Central memory CD8-positive, alpha-beta T cell (primary cell): ENCODE data around the gene LGI4.
"Not testable (repeated sequence)": the region's sequence is repeated elsewhere in the genome, so short reads cannot be mapped to it uniquely, and the experiment has no call there.

Source experiments
- ATAC-seq: fragments of 150-1000 bp; cut with Tn5 transposase; replicated peaks from 2 replicates; pipeline ENCODE4 v1.10.0; 2022; ENCODE audit warnings: mild to moderate bottlenecking, moderate FRiP score, moderate number of reproducible peaks; ENCODE audit not compliant: poor library complexity, severe bottlenecking; ENCODE audit errors: extremely low read depth
- DNase-seq, 2 donors: peaks; one replicate each; pipeline ENCODE4 v3.0.0; 2021; ENCODE audit warnings: low spot score in 2 of 2
- H3K27ac Mint-ChIP-seq: one replicate; pipeline ENCODE4 v1.8.0; 2022; ENCODE audit warnings: low read depth, mild to moderate bottlenecking, moderate library complexity, mixed read lengths
- H3K27me3 Mint-ChIP-seq: one replicate; pipeline ENCODE4 v1.8.0; 2022; ENCODE audit warnings: mixed read lengths
- H3K36me3 Mint-ChIP-seq: one replicate; pipeline ENCODE4 v1.8.0; 2022; ENCODE audit warnings: mild to moderate bottlenecking, moderate library complexity, mixed read lengths; ENCODE audit not compliant: insufficient read depth
- H3K4me1 Mint-ChIP-seq: one replicate; pipeline ENCODE4 v1.8.0; 2022; ENCODE audit warnings: mixed read lengths
- H3K4me3 Mint-ChIP-seq: one replicate; pipeline ENCODE4 v1.8.0; 2022; ENCODE audit warnings: mild to moderate bottlenecking, moderate library complexity, mixed read lengths
- H3K9me3 Mint-ChIP-seq: one replicate; pipeline ENCODE4 v1.8.0; 2022; ENCODE audit warnings: mixed read lengths

Gene LGI4

GRCh38 chr19:35130761-35131720 is 3.8 kb downstream of the LGI4 start:
- no peaks in the 10 kb centered on the region for H3K27me3 Mint-ChIP-seq
- H3K27ac Mint-ChIP-seq, result no peak overlapping the region
- no peak overlapping the region for H3K4me3 Mint-ChIP-seq
- H3K4me1 Mint-ChIP-seq, result peaks cover 6% of the 10 kb centered on the region
- ATAC-seq, result no peak
- H3K9me3 Mint-ChIP-seq, result peaks cover 11% of the 10 kb centered on the region
- DNase-seq, result no peak
- peaks cover 3% of the 10 kb centered on the region for H3K36me3 Mint-ChIP-seq

- DNase-seq, H3K27me3 Mint-ChIP-seq, H3K36me3 Mint-ChIP-seq, ATAC-seq, H3K4me1 Mint-ChIP-seq, H3K27ac Mint-ChIP-seq, H3K4me3 Mint-ChIP-seq: not testable (repeated sequence)
- peaks cover 11% of the 10 kb centered on the region for H3K9me3 Mint-ChIP-seq
Measured at GRCh38 chr19:35129724-35130274, 5.1 kb downstream of the LGI4 start.

GRCh38 chr19:35128398-35129057 is 6.3 kb downstream of the LGI4 start:
- Mint-ChIP-seq H3K9me3 (peaks cover 11% of the 10 kb centered on the region), H3K4me3 (no peak overlapping the region), H3K4me1 (peaks cover 13% of the 10 kb centered on the region), H3K27ac (no peak overlapping the region), H3K36me3 (peaks cover 4% of the 10 kb centered on the region), H3K27me3 (no peaks in the 10 kb centered on the region)
- DNase-seq (no peak), ATAC-seq (no peak)

- ATAC-seq (no peak), DNase-seq (no peak)
- no peak overlapping the region for H3K4me3 Mint-ChIP-seq
- peaks cover 13% of the 10 kb centered on the region for H3K4me1 Mint-ChIP-seq
- H3K9me3 Mint-ChIP-seq, result peaks cover 6% of the 10 kb centered on the region
- H3K27me3 Mint-ChIP-seq, result no peaks in the 10 kb centered on the region
- H3K36me3 Mint-ChIP-seq, result peaks cover 4% of the 10 kb centered on the region
- H3K27ac Mint-ChIP-seq, result no peak overlapping the region
Measured at GRCh38 chr19:35127871-35128270, 7.0 kb downstream of the LGI4 start.

- Mint-ChIP-seq H3K27ac (no peak overlapping the region), H3K9me3 (no peaks in the 10 kb centered on the region), H3K4me3 (no peak overlapping the region), H3K36me3 (peaks cover 4% of the 10 kb centered on the region), H3K27me3 (no peaks in the 10 kb centered on the region), H3K4me1 (peaks cover 13% of the 10 kb centered on the region)
- DNase-seq, result no peak
- no peak for ATAC-seq
Measured at GRCh38 chr19:35126624-35126959, 8.3 kb downstream of the LGI4 start.

GRCh38 chr19:35125749-35126623 is 8.9 kb downstream of the LGI4 start:
- DNase-seq, result no peak
- Mint-ChIP-seq H3K36me3 (peaks cover 4% of the 10 kb centered on the region), H3K27me3 (no peaks in the 10 kb centered on the region), H3K27ac (no peak overlapping the region), H3K4me3 (no peak overlapping the region), H3K9me3 (no peaks in the 10 kb centered on the region), H3K4me1 (peaks cover 13% of the 10 kb centered on the region)
- ATAC-seq, result no peak

GRCh38 chr19:35125270-35125717 is 9.6 kb downstream of the LGI4 start:
- no peak overlapping the region for H3K4me3 Mint-ChIP-seq
- ATAC-seq, result no peak

GRCh38 chr19:35124098-35125060 is 10.5 kb downstream of the LGI4 start:
- Mint-ChIP-seq H3K27me3 (no peaks in the 10 kb centered on the region), H3K4me3 (peak overlapping the region; percentile 87), H3K9me3 (no peaks in the 10 kb centered on the region), H3K27ac (peak overlapping the region; percentile 85), H3K4me1 (peaks cover 13% of the 10 kb centered on the region), H3K36me3 (peaks cover 4% of the 10 kb centered on the region)
- peak; percentile 57 to 64 for DNase-seq
- peak; percentile 87 for ATAC-seq

More at GRCh38 chr19:35125270-35125717, 9.6 kb downstream of the LGI4 start:
- H3K36me3 Mint-ChIP-seq, result peaks cover 4% of the 10 kb centered on the region
- H3K27ac Mint-ChIP-seq, result no peak overlapping the region
- no peaks in the 10 kb centered on the region for H3K27me3 Mint-ChIP-seq
- peaks cover 13% of the 10 kb centered on the region for H3K4me1 Mint-ChIP-seq
- no peak for DNase-seq
- H3K9me3 Mint-ChIP-seq, result no peaks in the 10 kb centered on the region

GRCh38 chr19:35123573-35123972 is 11.3 kb downstream of the LGI4 start:
- ATAC-seq (no peak), DNase-seq (no peak)
- no peaks in the 10 kb centered on the region for H3K27me3 Mint-ChIP-seq
- peak overlapping the region; percentile 87 for H3K4me3 Mint-ChIP-seq
- no peaks in the 10 kb centered on the region for H3K9me3 Mint-ChIP-seq
- H3K27ac Mint-ChIP-seq, result no peak overlapping the region
- peaks cover 13% of the 10 kb centered on the region for H3K4me1 Mint-ChIP-seq
- H3K36me3 Mint-ChIP-seq, result peaks cover 4% of the 10 kb centered on the region

- H3K27ac Mint-ChIP-seq, result no peak overlapping the region
- no peaks in the 10 kb centered on the region for H3K9me3 Mint-ChIP-seq
- H3K27me3 Mint-ChIP-seq, result no peaks in the 10 kb centered on the region
- ATAC-seq (no peak), DNase-seq (no peak)
- peaks cover 4% of the 10 kb centered on the region for H3K36me3 Mint-ChIP-seq
- H3K4me3 Mint-ChIP-seq, result no peak overlapping the region
- H3K4me1 Mint-ChIP-seq, result peaks cover 13% of the 10 kb centered on the region
Measured at GRCh38 chr19:35122687-35123551, 11.9 kb downstream of the LGI4 start.

GRCh38 chr19:35120898-35121297 is 14.0 kb downstream of the LGI4 start:
- no peaks in the 10 kb centered on the region for H3K9me3 Mint-ChIP-seq
- no peak overlapping the region for H3K4me3 Mint-ChIP-seq
- H3K27ac Mint-ChIP-seq, result no peak overlapping the region
- no peaks in the 10 kb centered on the region for H3K27me3 Mint-ChIP-seq
- H3K4me1 Mint-ChIP-seq, result peaks cover 13% of the 10 kb centered on the region
- no peak for DNase-seq
- H3K36me3 Mint-ChIP-seq, result peaks cover 4% of the 10 kb centered on the region
- no peak for ATAC-seq
